Coronary artery (tissue), 2 donors: ENCODE measurements around the gene GNAI2.

ENCODE experiments used
- DNase-seq: peaks from one replicate; pipeline ENCODE4 v3.0.0-alpha.2; 2017; ENCODE audit warnings: low spot score
- H3K27ac ChIP-seq, 2 donors: fragments of 200-600 bp; sonication (generic); one replicate each; pipeline ENCODE4 v1.5.1; 2016 to 2019
- H3K4me3 ChIP-seq: fragments of 200-600 bp; sonication (generic); 2 replicates; pipeline ENCODE4 v1.5.1; 2016; ENCODE audit warnings: mild to moderate bottlenecking, moderate library complexity
- CTCF ChIP-seq: fragments of 200-600 bp; sonication (generic); IDR thresholded peaks from one replicate; pipeline ENCODE4 v1.5.1; 2019; ENCODE audit warnings: antibody characterized with exemption

The GNAI2 gene

GRCh38 chr3:50265571-50265970 is 29.6 kb downstream of the GNAI2 start:
- no peak for TF ChIP-seq CTCF
- Histone ChIP-seq H3K4me3 (no peak overlapping the region), H3K27ac (peak overlapping the region; percentile 97 to 99)
- DNase-seq: no peak

GRCh38 chr3:50266017-50266416 is 30.0 kb downstream of the GNAI2 start:
- H3K4me3 ChIP-seq: peak overlapping the region; percentile 74
- no peak for DNase-seq
- H3K27ac ChIP-seq: peak overlapping the region; percentile 97 to 99
- TF ChIP-seq CTCF: no peak

GRCh38 chr3:50266836-50267235 is 30.8 kb downstream of the GNAI2 start:
- peak overlapping the region; percentile 74 for H3K4me3 ChIP-seq
- DNase-seq: no peak
- TF ChIP-seq CTCF: no peak
- peak overlapping the region; percentile 97 to 99 for H3K27ac ChIP-seq

GRCh38 chr3:50267280-50267913 is 31.4 kb downstream of the GNAI2 start:
- TF ChIP-seq CTCF: no peak
- Histone ChIP-seq H3K27ac (peak overlapping the region; percentile 97 to 99), H3K4me3 (peak overlapping the region; percentile 74)
- peak; percentile 87 for DNase-seq

- no peak for TF ChIP-seq CTCF
- Histone ChIP-seq H3K4me3 (peak overlapping the region; percentile 74), H3K27ac (peak overlapping the region; percentile 97 to 99)
- no peak for DNase-seq
These were observed 32.3 kb downstream of the GNAI2 start for GRCh38 chr3:50268276-50268675.

- peak; percentile 90 for DNase-seq
- peak within 1 kb of the TSS; percentile 97 to 99 for H3K27ac ChIP-seq
- TF ChIP-seq CTCF: no peak
- H3K4me3 ChIP-seq: peak within 1 kb of the TSS; percentile 74
These were observed 32.9 kb downstream of the GNAI2 start, which contains the start of gene SEMA3B for GRCh38 chr3:50268703-50269451. Gene SEMA3B, plus strand, starts transcription at chr3:50269147. Its CDS starts 94 bp downstream, at chr3:50269241.
